Astrocyte (in vitro differentiated cells and primary cell): ENCODE measurements around the gene CELF5. TPM values are rescaled to one million over a fixed set of nuclear protein-coding genes. Genes with fewer than 3 reads are reported as not detected.

ENCODE experiments used
- DNase-seq: peaks from one replicate; pipeline ENCODE4 v3.0.0-alpha.2; 2010; ENCODE audit warnings: low read depth
- FAIRE-seq: peaks from 2 replicates; lab custom pipeline; 2011; peaks lifted over from hg19 to GRCh38; lab: Jason Lieb, UNC
- H2AFZ ChIP-seq: 2 replicates; pipeline ENCODE4 v1.6.0; 2012; ENCODE audit warnings: low read depth, low read length, inconsistent platforms
- H3K27ac ChIP-seq: 2 replicates; pipeline ENCODE4 v1.5.1; 2011; ENCODE audit warnings: low read depth, low read length, inconsistent platforms
- H3K27me3 ChIP-seq: 2 replicates; pipeline ENCODE4 v1.6.0; 2011; ENCODE audit warnings: low read length, inconsistent platforms; ENCODE audit not compliant: insufficient read depth
- H3K36me3 ChIP-seq: 2 replicates; pipeline ENCODE4 v1.5.1; 2011; ENCODE audit warnings: low read length, inconsistent platforms; ENCODE audit not compliant: insufficient read depth
- H3K4me1 ChIP-seq: 2 replicates; pipeline ENCODE4 v1.5.1; 2011; ENCODE audit warnings: low read length, inconsistent platforms; ENCODE audit not compliant: insufficient read depth
- H3K4me2 ChIP-seq: 2 replicates; pipeline ENCODE4 v1.6.0; 2012; ENCODE audit warnings: low read length, inconsistent platforms
- H3K4me3 ChIP-seq: 2 replicates; pipeline ENCODE4 v1.5.1; 2011; ENCODE audit warnings: low read depth, mild to moderate bottlenecking, low read length, inconsistent platforms; ENCODE audit not compliant: insufficient read depth
- H3K79me2 ChIP-seq: 2 replicates; pipeline ENCODE4 v1.6.0; 2012; ENCODE audit warnings: mild to moderate bottlenecking, low read length, inconsistent platforms; ENCODE audit not compliant: insufficient read depth
- H3K9ac ChIP-seq: 2 replicates; pipeline ENCODE4 v1.6.0; 2012; ENCODE audit warnings: mild to moderate bottlenecking, low read length, inconsistent platforms
- H3K9me3 ChIP-seq: 2 replicates; pipeline ENCODE4 v1.5.1; 2012; ENCODE audit warnings: low read depth, mild to moderate bottlenecking, low read length, inconsistent platforms; ENCODE audit not compliant: insufficient read depth
- H4K20me1 ChIP-seq: 2 replicates; pipeline ENCODE4 v1.6.0; 2012; ENCODE audit warnings: low read length, inconsistent platforms; ENCODE audit not compliant: insufficient read depth
- H3K27ac Mint-ChIP-seq: one replicate; pipeline ENCODE4 v1.8.0; 2021; ENCODE audit warnings: mild to moderate bottlenecking, mixed read lengths; ENCODE audit not compliant: unreplicated experiment
- H3K27me3 Mint-ChIP-seq: one replicate; pipeline ENCODE4 v1.8.0; 2021; ENCODE audit warnings: low read depth, mixed read lengths; ENCODE audit not compliant: unreplicated experiment
- H3K36me3 Mint-ChIP-seq: one replicate; pipeline ENCODE4 v1.8.0; 2021; ENCODE audit warnings: low read depth, mixed read lengths; ENCODE audit not compliant: unreplicated experiment
- H3K4me1 Mint-ChIP-seq: one replicate; pipeline ENCODE4 v1.8.0; 2021; ENCODE audit warnings: low read depth, mixed read lengths; ENCODE audit not compliant: unreplicated experiment
- H3K4me3 Mint-ChIP-seq: one replicate; pipeline ENCODE4 v1.8.0; 2021; ENCODE audit warnings: mild to moderate bottlenecking, moderate library complexity, mixed read lengths; ENCODE audit not compliant: unreplicated experiment
- H3K9me3 Mint-ChIP-seq: one replicate; pipeline ENCODE4 v1.8.0; 2021; ENCODE audit warnings: mild to moderate bottlenecking, mixed read lengths; ENCODE audit not compliant: unreplicated experiment
- EZH2 ChIP-seq: IDR thresholded peaks from 2 replicates; pipeline ENCODE4 v1.6.1; 2012; ENCODE audit warnings: mild to moderate bottlenecking, low read length, inconsistent platforms; ENCODE audit not compliant: insufficient read depth
- total RNA-seq: library from RNA; stranded (reverse); gene quantifications from 2 replicates; pipeline ENCODE4 v1.2.1, GENCODE V29; 2021
- TF ChIP-seq, protein P1 (sequence below): IDR thresholded peaks from 2 replicates; pipeline ENCODE4 v1.5.1; 2011; ENCODE audit warnings: low read depth, mild to moderate bottlenecking, inconsistent platforms, low read length, moderate library complexity; ENCODE audit not compliant: insufficient read depth

CELF5 gene
- total RNA-seq, 1 donor from 2014 or later, result 1.2 TPM

DNA sequence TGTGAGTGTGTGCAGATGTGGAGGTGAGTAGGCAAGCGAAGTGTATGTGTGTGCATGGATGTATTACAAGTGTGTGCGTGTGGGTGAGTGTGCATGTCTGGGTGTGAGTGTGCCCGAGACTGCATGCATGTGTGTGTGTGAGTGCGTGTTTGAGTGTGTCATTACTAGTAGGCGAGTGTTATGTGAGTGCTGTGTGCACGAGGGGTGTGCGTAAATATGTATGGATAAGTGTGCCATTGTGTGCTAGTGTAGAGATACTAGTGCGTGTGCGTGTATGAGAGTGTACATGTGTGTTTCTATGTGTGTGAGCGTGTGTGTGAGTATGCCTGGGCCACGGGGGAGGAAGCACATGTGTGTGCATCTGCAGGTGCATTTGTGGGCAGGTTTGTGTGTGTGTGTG lies 53.8 kb downstream of the CELF5 start:
- peaks cover 2% of the 10 kb centered on the region for H3K9me3 ChIP-seq
- Mint-ChIP-seq H3K4me3 (no peak overlapping the region), H3K4me1 (peaks cover 1% of the 10 kb centered on the region), H3K9me3 (no peaks in the 10 kb centered on the region), H3K27me3 (peaks cover 45% of the 10 kb centered on the region), H3K36me3 (no peaks in the 10 kb centered on the region), H3K27ac (no peak overlapping the region)
- FAIRE-seq (no peak), DNase-seq (no peak)
- no peak for TF ChIP-seq EZH2
- TF ChIP-seq, protein P1, sequence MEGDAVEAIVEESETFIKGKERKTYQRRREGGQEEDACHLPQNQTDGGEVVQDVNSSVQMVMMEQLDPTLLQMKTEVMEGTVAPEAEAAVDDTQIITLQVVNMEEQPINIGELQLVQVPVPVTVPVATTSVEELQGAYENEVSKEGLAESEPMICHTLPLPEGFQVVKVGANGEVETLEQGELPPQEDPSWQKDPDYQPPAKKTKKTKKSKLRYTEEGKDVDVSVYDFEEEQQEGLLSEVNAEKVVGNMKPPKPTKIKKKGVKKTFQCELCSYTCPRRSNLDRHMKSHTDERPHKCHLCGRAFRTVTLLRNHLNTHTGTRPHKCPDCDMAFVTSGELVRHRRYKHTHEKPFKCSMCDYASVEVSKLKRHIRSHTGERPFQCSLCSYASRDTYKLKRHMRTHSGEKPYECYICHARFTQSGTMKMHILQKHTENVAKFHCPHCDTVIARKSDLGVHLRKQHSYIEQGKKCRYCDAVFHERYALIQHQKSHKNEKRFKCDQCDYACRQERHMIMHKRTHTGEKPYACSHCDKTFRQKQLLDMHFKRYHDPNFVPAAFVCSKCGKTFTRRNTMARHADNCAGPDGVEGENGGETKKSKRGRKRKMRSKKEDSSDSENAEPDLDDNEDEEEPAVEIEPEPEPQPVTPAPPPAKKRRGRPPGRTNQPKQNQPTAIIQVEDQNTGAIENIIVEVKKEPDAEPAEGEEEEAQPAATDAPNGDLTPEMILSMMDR, result no peak
- H3K4me2 ChIP-seq, result no peak overlapping the region
- H4K20me1 ChIP-seq, result no peaks in the 10 kb centered on the region
- H3K27me3 ChIP-seq, result peaks cover 14% of the 10 kb centered on the region
- no peak overlapping the region for H3K4me3 ChIP-seq
- no peak overlapping the region for H2AFZ ChIP-seq
- H3K9ac ChIP-seq, result no peak overlapping the region
- H3K27ac ChIP-seq, result no peak overlapping the region
- peaks cover 3% of the 10 kb centered on the region for H3K4me1 ChIP-seq
- no peaks in the 10 kb centered on the region for H3K79me2 ChIP-seq
- H3K36me3 ChIP-seq, result no peaks in the 10 kb centered on the region

DNA sequence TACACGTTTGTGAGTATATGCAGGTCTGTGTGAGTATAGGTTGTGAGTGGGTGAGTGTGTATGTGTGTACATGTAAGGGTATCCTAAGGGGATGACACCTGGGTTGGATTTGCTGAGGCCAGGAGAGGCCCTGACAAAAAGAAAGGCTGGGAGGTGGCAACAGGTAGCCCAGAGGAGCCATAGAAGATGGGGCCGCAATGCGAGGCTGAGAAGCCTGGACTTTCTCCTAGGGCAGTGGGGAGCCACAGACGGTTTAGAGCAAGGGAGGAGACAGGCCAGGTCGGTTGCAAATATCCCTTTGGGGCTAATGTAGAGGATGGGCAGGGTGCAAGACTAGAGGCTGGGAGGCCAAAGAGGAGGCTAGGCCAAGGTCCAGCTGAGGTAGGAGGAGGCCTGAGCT lies 54.3 kb downstream of the CELF5 start:
- H3K27me3 ChIP-seq, result peaks cover 11% of the 10 kb centered on the region
- Mint-ChIP-seq H3K36me3 (no peaks in the 10 kb centered on the region), H3K27ac (no peak overlapping the region), H3K4me1 (peaks cover 1% of the 10 kb centered on the region), H3K4me3 (no peak overlapping the region), H3K9me3 (no peaks in the 10 kb centered on the region), H3K27me3 (peaks cover 43% of the 10 kb centered on the region)
- no peak overlapping the region for H3K9ac ChIP-seq
- H3K36me3 ChIP-seq, result no peaks in the 10 kb centered on the region
- H3K4me2 ChIP-seq, result no peak overlapping the region
- H3K4me3 ChIP-seq, result no peak overlapping the region
- TF ChIP-seq, protein P1, result no peak
- TF ChIP-seq EZH2, result no peak
- H3K9me3 ChIP-seq, result no peaks in the 10 kb centered on the region
- no peak overlapping the region for H2AFZ ChIP-seq
- H4K20me1 ChIP-seq, result no peaks in the 10 kb centered on the region
- no peaks in the 10 kb centered on the region for H3K79me2 ChIP-seq
- no peak overlapping the region for H3K27ac ChIP-seq
- FAIRE-seq (no peak), DNase-seq (no peak)
- H3K4me1 ChIP-seq, result peaks cover 3% of the 10 kb centered on the region

DNA sequence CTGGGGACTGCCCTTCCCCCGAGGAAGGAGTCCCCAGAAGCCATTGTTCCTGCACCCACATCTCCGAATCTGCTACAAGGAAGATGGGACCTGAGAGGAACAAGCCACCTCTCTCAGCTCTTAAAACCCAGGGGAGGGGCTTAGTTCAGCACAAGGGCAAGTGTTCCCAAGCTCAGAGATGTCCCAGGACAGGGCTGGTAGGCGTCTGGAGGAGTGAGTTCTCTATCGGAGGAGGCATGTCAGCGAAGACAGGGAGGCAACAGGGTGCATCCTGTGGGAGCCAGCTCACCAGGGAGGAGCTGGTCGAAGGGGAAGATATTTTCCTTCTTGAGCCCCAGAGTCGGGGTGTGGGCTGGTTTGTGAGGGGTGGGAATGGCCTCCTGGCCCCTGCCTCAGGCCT lies 54.8 kb downstream of the CELF5 start:
- no peak overlapping the region for H3K4me2 ChIP-seq
- no peak for FAIRE-seq

More for the DNA sequence above, 54.8 kb downstream of the CELF5 start:
- peaks cover 1% of the 10 kb centered on the region for H3K4me1 Mint-ChIP-seq
- H3K27me3 Mint-ChIP-seq, result peaks cover 42% of the 10 kb centered on the region
- no peak overlapping the region for H3K27ac Mint-ChIP-seq
- H3K9ac ChIP-seq, result no peak overlapping the region
- no peak overlapping the region for H3K4me3 Mint-ChIP-seq
- no peaks in the 10 kb centered on the region for H4K20me1 ChIP-seq
- H3K9me3 Mint-ChIP-seq, result no peaks in the 10 kb centered on the region
- DNase-seq, result no peak
- H3K27me3 ChIP-seq, result peaks cover 11% of the 10 kb centered on the region
- no peaks in the 10 kb centered on the region for H3K36me3 Mint-ChIP-seq
- no peaks in the 10 kb centered on the region for H3K79me2 ChIP-seq
- no peak overlapping the region for H3K27ac ChIP-seq
- peaks cover 3% of the 10 kb centered on the region for H3K4me1 ChIP-seq
- H2AFZ ChIP-seq, result no peak overlapping the region
- H3K36me3 ChIP-seq, result no peaks in the 10 kb centered on the region
- H3K4me3 ChIP-seq, result no peak overlapping the region
- no peaks in the 10 kb centered on the region for H3K9me3 ChIP-seq
- no peak for TF ChIP-seq EZH2
- TF ChIP-seq, protein P1, result no peak
